Astrocyte (in vitro differentiated cells and primary cell): Measurements from ENCODE around the gene FNDC11. TPM values are rescaled to one million over a fixed set of nuclear protein-coding genes. Genes with fewer than 3 reads are reported as not detected.
A peak's percentile ranks its signal among the peaks of the same experiment; 100 is the strongest.
"Not testable (repeated sequence)": the region's sequence is repeated elsewhere in the genome, so short reads cannot be mapped to it uniquely, and the experiment has no call there.

Experiments used
- DNase-seq: peaks from one replicate; pipeline ENCODE4 v3.0.0-alpha.2; 2010; ENCODE audit warnings: low read depth
- FAIRE-seq: peaks from 2 replicates; lab custom pipeline; 2011; peaks lifted over from hg19 to GRCh38; lab: Jason Lieb, UNC
- H2AFZ ChIP-seq: 2 replicates; pipeline ENCODE4 v1.6.0; 2012; ENCODE audit warnings: low read depth, low read length, inconsistent platforms
- H3K27ac ChIP-seq: 2 replicates; pipeline ENCODE4 v1.5.1; 2011; ENCODE audit warnings: low read depth, low read length, inconsistent platforms
- H3K27me3 ChIP-seq: 2 replicates; pipeline ENCODE4 v1.6.0; 2011; ENCODE audit warnings: low read length, inconsistent platforms; ENCODE audit not compliant: insufficient read depth
- H3K36me3 ChIP-seq: 2 replicates; pipeline ENCODE4 v1.5.1; 2011; ENCODE audit warnings: low read length, inconsistent platforms; ENCODE audit not compliant: insufficient read depth
- H3K4me1 ChIP-seq: 2 replicates; pipeline ENCODE4 v1.5.1; 2011; ENCODE audit warnings: low read length, inconsistent platforms; ENCODE audit not compliant: insufficient read depth
- H3K4me2 ChIP-seq: 2 replicates; pipeline ENCODE4 v1.6.0; 2012; ENCODE audit warnings: low read length, inconsistent platforms
- H3K4me3 ChIP-seq: 2 replicates; pipeline ENCODE4 v1.5.1; 2011; ENCODE audit warnings: low read depth, mild to moderate bottlenecking, low read length, inconsistent platforms; ENCODE audit not compliant: insufficient read depth
- H3K79me2 ChIP-seq: 2 replicates; pipeline ENCODE4 v1.6.0; 2012; ENCODE audit warnings: mild to moderate bottlenecking, low read length, inconsistent platforms; ENCODE audit not compliant: insufficient read depth
- H3K9ac ChIP-seq: 2 replicates; pipeline ENCODE4 v1.6.0; 2012; ENCODE audit warnings: mild to moderate bottlenecking, low read length, inconsistent platforms
- H3K9me3 ChIP-seq: 2 replicates; pipeline ENCODE4 v1.5.1; 2012; ENCODE audit warnings: low read depth, mild to moderate bottlenecking, low read length, inconsistent platforms; ENCODE audit not compliant: insufficient read depth
- H4K20me1 ChIP-seq: 2 replicates; pipeline ENCODE4 v1.6.0; 2012; ENCODE audit warnings: low read length, inconsistent platforms; ENCODE audit not compliant: insufficient read depth
- H3K27ac Mint-ChIP-seq: one replicate; pipeline ENCODE4 v1.8.0; 2021; ENCODE audit warnings: mild to moderate bottlenecking, mixed read lengths; ENCODE audit not compliant: unreplicated experiment
- H3K27me3 Mint-ChIP-seq: one replicate; pipeline ENCODE4 v1.8.0; 2021; ENCODE audit warnings: low read depth, mixed read lengths; ENCODE audit not compliant: unreplicated experiment
- H3K36me3 Mint-ChIP-seq: one replicate; pipeline ENCODE4 v1.8.0; 2021; ENCODE audit warnings: low read depth, mixed read lengths; ENCODE audit not compliant: unreplicated experiment
- H3K4me1 Mint-ChIP-seq: one replicate; pipeline ENCODE4 v1.8.0; 2021; ENCODE audit warnings: low read depth, mixed read lengths; ENCODE audit not compliant: unreplicated experiment
- H3K4me3 Mint-ChIP-seq: one replicate; pipeline ENCODE4 v1.8.0; 2021; ENCODE audit warnings: mild to moderate bottlenecking, moderate library complexity, mixed read lengths; ENCODE audit not compliant: unreplicated experiment
- H3K9me3 Mint-ChIP-seq: one replicate; pipeline ENCODE4 v1.8.0; 2021; ENCODE audit warnings: mild to moderate bottlenecking, mixed read lengths; ENCODE audit not compliant: unreplicated experiment
- CTCF ChIP-seq: IDR thresholded peaks from 2 replicates; pipeline ENCODE4 v1.5.1; 2011; ENCODE audit warnings: low read depth, mild to moderate bottlenecking, inconsistent platforms, low read length, moderate library complexity; ENCODE audit not compliant: insufficient read depth
- EZH2 ChIP-seq: IDR thresholded peaks from 2 replicates; pipeline ENCODE4 v1.6.1; 2012; ENCODE audit warnings: mild to moderate bottlenecking, low read length, inconsistent platforms; ENCODE audit not compliant: insufficient read depth
- total RNA-seq: library from RNA; stranded (reverse); gene quantifications from 2 replicates; pipeline ENCODE4 v1.2.1, GENCODE V29; 2021

Gene FNDC11
- total RNA-seq, 1 donor from 2014 or later, result 0.20 TPM

- no peak overlapping the region for H3K4me3 ChIP-seq
- H3K27ac ChIP-seq, result no peak overlapping the region
- H3K9me3 Mint-ChIP-seq, result no peaks in the 10 kb centered on the region
- H3K27me3 Mint-ChIP-seq, result no peaks in the 10 kb centered on the region
- no peak overlapping the region for H3K27ac Mint-ChIP-seq
- H3K4me1 ChIP-seq, result no peaks in the 10 kb centered on the region
- DNase-seq (no peak), FAIRE-seq (no peak)
- H3K4me3 Mint-ChIP-seq, result peak overlapping the region; percentile 40
- TF ChIP-seq EZH2, result no peak
- no peak for TF ChIP-seq CTCF
- H3K4me1 Mint-ChIP-seq, result no peaks in the 10 kb centered on the region
- H3K36me3 Mint-ChIP-seq, result peaks cover 16% of the 10 kb centered on the region
- no peak overlapping the region for H3K4me2 ChIP-seq
- no peak overlapping the region for H2AFZ ChIP-seq
- H4K20me1 ChIP-seq, result peaks cover 7% of the 10 kb centered on the region
- no peaks in the 10 kb centered on the region for H3K27me3 ChIP-seq
- H3K9me3 ChIP-seq, result no peaks in the 10 kb centered on the region
- no peaks in the 10 kb centered on the region for H3K79me2 ChIP-seq
- no peak overlapping the region for H3K9ac ChIP-seq
- peaks cover 12% of the 10 kb centered on the region for H3K36me3 ChIP-seq
Measured at GRCh38 chr20:63599396-63600050, 45.6 kb downstream of the FNDC11 start.

- not testable (repeated sequence) for H3K4me1 ChIP-seq, H3K27me3 ChIP-seq, H2AFZ ChIP-seq, H3K27ac Mint-ChIP-seq, H3K9me3 ChIP-seq, H3K4me3 Mint-ChIP-seq, H3K4me1 Mint-ChIP-seq, H3K4me2 ChIP-seq, H3K79me2 ChIP-seq, FAIRE-seq, H3K9me3 Mint-ChIP-seq, H3K4me3 ChIP-seq, H3K9ac ChIP-seq, H3K27me3 Mint-ChIP-seq, H3K27ac ChIP-seq, DNase-seq
- peaks cover 11% of the 10 kb centered on the region for H4K20me1 ChIP-seq
- peaks cover 12% of the 10 kb centered on the region for H3K36me3 ChIP-seq
- peaks cover 12% of the 10 kb centered on the region for H3K36me3 Mint-ChIP-seq
Measured at GRCh38 chr20:63601679-63602078, 47.7 kb downstream of the FNDC11 start.

GRCh38 chr20:63602321-63602720 lies 48.4 kb downstream of the FNDC11 start:
- Histone ChIP-seq H3K4me1 (no peaks in the 10 kb centered on the region), H3K79me2 (peaks cover 8% of the 10 kb centered on the region), H3K9ac (no peak overlapping the region), H4K20me1 (peaks cover 11% of the 10 kb centered on the region), H3K27ac (no peak overlapping the region), H3K27me3 (no peaks in the 10 kb centered on the region), H3K36me3 (peaks cover 12% of the 10 kb centered on the region), H3K9me3 (no peaks in the 10 kb centered on the region), H3K4me3 (no peak overlapping the region), H3K4me2 (no peak overlapping the region), H2AFZ (no peak overlapping the region)
- Mint-ChIP-seq H3K9me3 (no peaks in the 10 kb centered on the region), H3K36me3 (peaks cover 12% of the 10 kb centered on the region), H3K4me1 (no peaks in the 10 kb centered on the region), H3K27me3 (no peaks in the 10 kb centered on the region), H3K4me3 (no peak overlapping the region), H3K27ac (no peak overlapping the region)
- TF ChIP-seq EZH2 (no peak), CTCF (no peak)
- DNase-seq, result no peak
- FAIRE-seq, result no peak

Other genes starting within 250 kb of the FNDC11 start
- gene CHRNA4, start 192.8 kb upstream of the FNDC11 start, total RNA-seq, result 0.82 and 1.8 TPM in 2 replicates
- gene KCNQ2, start 81.5 kb upstream of the FNDC11 start, total RNA-seq, result 11.5 and 11.9 TPM in 2 replicates
- 31.8 and 37.6 TPM in 2 replicates for gene EEF1A2, start 55.1 kb upstream of the FNDC11 start, total RNA-seq
- gene PPDPF, start 33.4 kb upstream of the FNDC11 start, total RNA-seq, result 251 and 268 TPM in 2 replicates
- gene PTK6, start 16.8 kb upstream of the FNDC11 start, total RNA-seq, result 0.18 TPM in 1 of 2 replicates, not detected in the other
- gene SRMS, start 6.4 kb upstream of the FNDC11 start, total RNA-seq, result 0.14 TPM in 1 of 2 replicates, not detected in the other
- 188 and 200 TPM in 2 replicates for gene HELZ2, start 20.1 kb downstream of the FNDC11 start, total RNA-seq
- 10.7 and 11.7 TPM in 2 replicates for gene GMEB2, start 72.9 kb downstream of the FNDC11 start, total RNA-seq
- gene STMN3, start 99.3 kb downstream of the FNDC11 start, total RNA-seq, result 29.2 and 30.7 TPM in 2 replicates
- 15.5 and 15.6 TPM in 2 replicates for gene RTEL1, start 104.2 kb downstream of the FNDC11 start, total RNA-seq
- 2.0 and 2.8 TPM in 2 replicates for gene TNFRSF6B, start 142.5 kb downstream of the FNDC11 start, total RNA-seq
- gene ARFRP1, start 153.8 kb downstream of the FNDC11 start, total RNA-seq, result 30.0 and 32.5 TPM in 2 replicates
- 24.8 and 25.5 TPM in 2 replicates for gene ZGPAT, start 153.9 kb downstream of the FNDC11 start, total RNA-seq
- gene LIME1, start 182.5 kb downstream of the FNDC11 start, total RNA-seq, result 7.6 TPM in 2 replicates
- 65.6 and 68.3 TPM in 2 replicates for gene SLC2A4RG, start 185.6 kb downstream of the FNDC11 start, total RNA-seq